ENCODE data around the gene NEURL4. TPM values are rescaled to one million over a fixed set of nuclear protein-coding genes. Genes with fewer than 3 reads are reported as not detected.

NEURL4 gene
- total RNA-seq, 2 donors from 2014 or later: 24.8 to 38.8 TPM

GRCh38 chr17:7329374-7329996, 350 bp upstream of the NEURL4 start:
- intact Hi-C loops (cut with DNase I): no loop called here
- DNase-seq (peak; percentile 99), ATAC-seq (peak; percentile 87 to 90)

- ATAC-seq (no peak), DNase-seq (no peak)
- intact Hi-C loops (cut with DNase I): no loop called here
Measured at GRCh38 chr17:7328009-7328408, 1.1 kb downstream of the NEURL4 start.

- intact Hi-C loops (cut with DNase I): no loop called here
- DNase-seq (no peak), ATAC-seq (no peak)
Measured at GRCh38 chr17:7327501-7327900, 1.6 kb downstream of the NEURL4 start.

- intact Hi-C loops (cut with DNase I): no loop called here
- ATAC-seq (no peak), DNase-seq (no peak)
Measured at GRCh38 chr17:7327056-7327455, 2.1 kb downstream of the NEURL4 start.

- intact Hi-C loops (cut with DNase I): no loop called here
- DNase-seq (no peak), ATAC-seq (no peak)
Measured at GRCh38 chr17:7326186-7326585, 2.9 kb downstream of the NEURL4 start.

GRCh38 chr17:7325031-7325528, 4.1 kb downstream of the NEURL4 start:
- intact Hi-C loops (cut with DNase I): no loop called here
- DNase-seq: no peak

GRCh38 chr17:7324438-7324779, 4.7 kb downstream of the NEURL4 start:
- DNase-seq (no peak), ATAC-seq (no peak)
- intact Hi-C loops (cut with DNase I): no loop called here

More at GRCh38 chr17:7325031-7325528, 4.1 kb downstream of the NEURL4 start:
- ATAC-seq: no peak

- intact Hi-C loops (cut with DNase I): no loop called here
- DNase-seq (peak; percentile 63), ATAC-seq (peak; percentile 14 to 28)
Measured at GRCh38 chr17:7323731-7324437, 5.3 kb downstream of the NEURL4 start.

GRCh38 chr17:7322520-7323194, 6.5 kb downstream of the NEURL4 start:
- intact Hi-C loops (cut with DNase I): no loop called here
- ATAC-seq: no peak
- DNase-seq: no peak

- DNase-seq (no peak), ATAC-seq (no peak)
- intact Hi-C loops (cut with DNase I): no loop called here
Measured at GRCh38 chr17:7321466-7321865, 7.7 kb downstream of the NEURL4 start.

- ATAC-seq (no peak), DNase-seq (no peak)
- intact Hi-C loops (cut with DNase I): no loop called here
Measured at GRCh38 chr17:7318121-7318860, 10.8 kb downstream of the NEURL4 start.

- DNase-seq (no peak), ATAC-seq (no peak)
- intact Hi-C loops (cut with DNase I): no loop called here
Measured at GRCh38 chr17:7317161-7317803, 11.9 kb downstream of the NEURL4 start.

GRCh38 chr17:7315570-7316235, 13.4 kb downstream of the NEURL4 start:
- intact Hi-C loops (cut with DNase I): no loop called here
- ATAC-seq (peak in 1 of 2 donors; percentile 4), DNase-seq (no peak)

GRCh38 chr17:7314719-7315569, 14.2 kb downstream of the NEURL4 start, which contains the start of gene GPS2:
Gene GPS2, minus strand, starts transcription at chr17:7315360. Its CDS starts 308 bp downstream, at chr17:7315052.
- DNase-seq (peak; percentile 95), ATAC-seq (peak; percentile 86 to 95)
- intact Hi-C loops (cut with DNase I): no loop called here

- ATAC-seq (no peak), DNase-seq (no peak)
- intact Hi-C loops (cut with DNase I): no loop called here
Measured at GRCh38 chr17:7313890-7314718, 15.0 kb downstream of the NEURL4 start.

- peak; percentile 15 for DNase-seq
- intact Hi-C loops (cut with DNase I): no loop called here
- no peak for ATAC-seq
Measured at GRCh38 chr17:7313088-7313889, 15.8 kb downstream of the NEURL4 start.
